ENCODE results near the gene SLC35G3.

GRCh38 chr17:35174835-35175334, 19.3 kb downstream of the SLC35G3 start:
- TF ChIP-seq CTCF (IDR thresholded peaks at IDR 0.05) (no peak), JUND (IDR thresholded peaks at IDR 0.05) (no peak), YY1 (IDR thresholded peaks at IDR 0.05; ENCODE audit: low read depth) (no peak), EZH2phosphoT487 (IDR thresholded peaks at IDR 0.05; ENCODE audit: borderline replicate concordance, low read depth) (no peak)
